ENCODE data around the gene KCNK17. TPM values are rescaled to one million over a fixed set of nuclear protein-coding genes. Genes with fewer than 3 reads are reported as not detected.

The KCNK17 gene
- polyA plus RNA-seq, 1 experiment: not detected

DNA sequence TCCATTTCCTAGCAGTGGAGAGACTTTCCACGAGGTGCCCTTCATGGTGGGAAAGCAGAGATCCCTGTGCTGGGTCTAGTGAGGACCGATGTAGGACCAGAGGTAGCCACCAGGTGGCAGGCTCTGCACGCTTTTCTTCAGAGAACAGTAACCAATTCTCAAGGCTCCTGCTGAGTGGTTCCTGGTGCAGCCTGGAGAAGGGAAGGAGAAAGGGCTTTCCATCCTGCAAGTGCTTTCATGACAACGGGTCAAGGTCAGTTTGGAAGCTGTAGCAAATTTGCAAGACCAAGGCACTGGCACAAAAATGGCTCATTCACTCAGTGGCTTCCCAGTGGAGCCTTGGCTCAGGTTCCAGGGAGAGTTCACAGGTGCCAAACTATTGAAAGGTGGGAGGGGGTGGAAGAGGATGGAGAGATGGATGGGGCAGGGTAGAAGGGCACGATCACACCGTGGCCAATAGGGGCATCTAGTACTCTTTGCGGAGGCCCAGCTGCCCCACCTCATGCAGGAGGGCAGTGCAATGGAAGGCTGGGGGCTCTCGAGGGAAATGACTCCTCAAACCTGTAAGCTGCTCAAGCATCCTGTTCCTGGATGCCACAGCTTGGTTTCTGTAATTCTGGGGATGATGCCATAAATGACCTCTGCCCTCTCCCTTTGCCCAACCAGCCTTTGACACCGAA, 33.8 kb upstream of the KCNK17 start:
- Histone ChIP-seq H3K4me3 (ENCODE audit: low read depth, low read length) (no peak overlapping the region), H3K27me3 (ENCODE audit: control insufficient read depth, insufficient read depth, low read length) (no peaks in the 10 kb centered on the region), H3K36me3 (ENCODE audit: control insufficient read depth, insufficient read depth, low read length) (no peaks in the 10 kb centered on the region)
- TF ChIP-seq CTCF (IDR thresholded peaks at IDR 0.05; ENCODE audit: insufficient read depth, low read depth, low read length): peak; percentile 92
- CTCF ChIA-PET: interaction anchor here (0.8 to 3.2 kb wide), 13 partner anchors 10 to 1680 kb away, joined by 3 to 22 read pairs (median 4); partner anchors contain the start of gene KCNK17
- POLR2A ChIA-PET: no interaction called here
- DNase-seq (ENCODE audit: low read depth): no peak

DNA sequence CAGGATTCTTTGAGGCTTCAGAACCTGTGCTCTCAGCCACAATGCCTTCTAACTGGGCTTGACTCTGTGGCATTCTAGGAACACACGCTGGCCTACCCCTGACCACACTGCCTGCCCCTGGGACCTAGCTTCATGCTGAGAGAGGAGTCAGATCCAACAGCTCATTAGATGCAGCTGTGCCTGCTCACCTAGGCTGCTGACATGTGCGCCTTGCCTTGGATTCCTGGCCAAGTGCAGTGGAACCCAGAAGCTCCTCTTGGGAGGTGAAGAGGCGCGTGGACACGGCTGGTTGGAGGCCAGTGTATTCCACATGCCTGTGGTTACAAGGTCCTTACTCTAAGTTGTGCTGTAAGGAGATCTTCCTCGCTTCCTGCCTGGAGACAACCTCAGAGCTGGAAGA, 33.0 kb upstream of the KCNK17 start:
- Histone ChIP-seq H3K36me3 (ENCODE audit: control insufficient read depth, insufficient read depth, low read length) (no peaks in the 10 kb centered on the region), H3K27me3 (ENCODE audit: control insufficient read depth, insufficient read depth, low read length) (no peaks in the 10 kb centered on the region), H3K4me3 (ENCODE audit: low read depth, low read length) (no peak overlapping the region)
- DNase-seq (ENCODE audit: low read depth): no peak
- ChIA-PET CTCF (interaction anchor here (0.7 to 3.2 kb wide), 11 partner anchors 9 to 1681 kb away, joined by 3 to 22 read pairs (median 4); no protein-coding TSS in a partner anchor), POLR2A (no interaction called here)
- TF ChIP-seq CTCF (IDR thresholded peaks at IDR 0.05; ENCODE audit: insufficient read depth, low read depth, low read length): no peak

GRCh38 chr6:39344821-39345280, 30.6 kb upstream of the KCNK17 start:
- no peak for TF ChIP-seq CTCF (IDR thresholded peaks at IDR 0.05; ENCODE audit: insufficient read depth, low read depth, low read length)
- H3K27me3 ChIP-seq (ENCODE audit: control insufficient read depth, insufficient read depth, low read length): 0 out of 2 replicates have a peak, but pooled peaks cover 1% of the 10 kb centered on the region
- no peak for DNase-seq (ENCODE audit: low read depth)
- POLR2A ChIA-PET: no interaction called here
- CTCF ChIA-PET: interaction anchor here (1.6 kb wide), 1 partner anchor 17 kb away, joined by 5 read pairs; no protein-coding TSS in a partner anchor
- H3K4me3 ChIP-seq (ENCODE audit: low read depth, low read length): no peak overlapping the region
- no peaks in the 10 kb centered on the region for H3K36me3 ChIP-seq (ENCODE audit: control insufficient read depth, insufficient read depth, low read length)

DNA sequence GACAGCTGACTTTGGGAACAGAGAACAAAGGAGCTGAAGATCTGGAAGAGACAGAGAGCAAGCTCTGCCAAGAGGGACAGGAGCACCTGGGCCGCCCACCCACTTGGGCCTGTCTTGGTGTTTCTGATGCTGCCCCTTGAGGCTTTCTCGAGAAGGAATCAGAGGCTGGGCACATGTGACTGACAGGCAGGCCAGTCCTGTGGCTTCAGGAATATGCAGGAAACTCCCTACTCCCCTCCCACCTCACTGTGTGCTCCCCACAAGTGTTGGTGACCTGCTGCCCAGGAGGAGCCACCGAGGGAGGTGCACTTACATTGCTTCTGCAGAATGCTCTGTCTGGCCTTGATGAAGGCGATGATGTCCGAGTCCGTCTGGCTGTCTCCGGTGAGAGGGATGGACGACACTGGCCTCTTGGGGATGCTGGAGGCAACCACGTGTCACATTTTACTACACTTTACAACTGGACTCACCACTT, 29.2 kb upstream of the KCNK17 start:
- POLR2A ChIA-PET: no interaction called here

More for the DNA sequence above, 29.2 kb upstream of the KCNK17 start:
- no peak for TF ChIP-seq CTCF (IDR thresholded peaks at IDR 0.05; ENCODE audit: insufficient read depth, low read depth, low read length)
- CTCF ChIA-PET: interaction anchor here (1.6 kb wide), 1 partner anchor 19 kb away, joined by 5 read pairs; no protein-coding TSS in a partner anchor
- Histone ChIP-seq H3K4me3 (ENCODE audit: low read depth, low read length) (no peak overlapping the region), H3K27me3 (ENCODE audit: control insufficient read depth, insufficient read depth, low read length) (0 out of 2 replicates have a peak, but pooled peaks cover 1% of the 10 kb centered on the region), H3K36me3 (ENCODE audit: control insufficient read depth, insufficient read depth, low read length) (no peaks in the 10 kb centered on the region)
- DNase-seq (ENCODE audit: low read depth): no peak
